HepG2 (cell line): Measurements from ENCODE around the gene NSD1. TPM values are rescaled to one million over a fixed set of nuclear protein-coding genes. Genes with fewer than 3 reads are reported as not detected.
A peak's percentile ranks its signal among the peaks of the same experiment; 100 is the strongest.

Experiments used
- ARID4A ChIP-seq: sonication (generic); formaldehyde crosslinking; IDR thresholded peaks from 2 replicates; pipeline ENCODE4 v1.5.0; 2020; ENCODE audit warnings: mild to moderate bottlenecking, missing genetic modification reagents, borderline replicate concordance
- ATM ChIP-seq: fragments of 450-650 bp; IDR thresholded peaks from 2 replicates; pipeline ENCODE4 v1.7.1; 2017; ENCODE audit warnings: mild to moderate bottlenecking, borderline replicate concordance
- CAMTA2 ChIP-seq: sonication (generic); formaldehyde crosslinking; IDR thresholded peaks from 2 replicates; pipeline ENCODE4 v1.4.0; 2020; ENCODE audit warnings: mild to moderate bottlenecking, missing genetic modification reagents, borderline replicate concordance
- CCDC6 ChIP-seq: sonication (generic); formaldehyde crosslinking; IDR thresholded peaks from 2 replicates; pipeline ENCODE4 v1.8.1; 2022; ENCODE audit warnings: mild to moderate bottlenecking, missing genetic modification reagents, moderate library complexity
- RCOR2 ChIP-seq: IDR thresholded peaks from 2 replicates; pipeline ENCODE4 v1.6.1; 2016; ENCODE audit warnings: missing biosample characterization, missing genetic modification reagents
- REXO4 ChIP-seq: sonication (generic); formaldehyde crosslinking; IDR thresholded peaks from 2 replicates; pipeline ENCODE4 v1.8.0; 2022; ENCODE audit warnings: missing genetic modification reagents, mild to moderate bottlenecking, borderline replicate concordance
- RFX1 ChIP-seq: fragments of 450-650 bp; IDR thresholded peaks from 2 replicates; pipeline ENCODE4 v1.6.1; 2017
- SMC3 ChIP-seq: IDR thresholded peaks from 2 replicates; pipeline ENCODE4 v1.6.1; 2011; ENCODE audit warnings: low read length, improper control_type of control experiment
- ZFP36L2 ChIP-seq: sonication (generic); formaldehyde crosslinking; IDR thresholded peaks from 2 replicates; pipeline ENCODE4 v1.4.0; 2020; ENCODE audit warnings: missing genetic modification reagents
- ZFY ChIP-seq: sonication (generic); formaldehyde crosslinking; IDR thresholded peaks from 2 replicates; pipeline ENCODE4 v1.4.0; 2020; ENCODE audit warnings: missing genetic modification reagents
- ZKSCAN5 ChIP-seq: sonication (generic); formaldehyde crosslinking; IDR thresholded peaks from 2 replicates; pipeline ENCODE4 v1.5.1; 2020; ENCODE audit warnings: mild to moderate bottlenecking, missing genetic modification reagents
- ZNF264 ChIP-seq: sonication (generic); formaldehyde crosslinking; IDR thresholded peaks from 2 replicates; pipeline ENCODE4 v1.4.0; 2020; ENCODE audit warnings: missing genetic modification reagents
- ZNF496 ChIP-seq: sonication (generic); formaldehyde crosslinking; IDR thresholded peaks from 2 replicates; pipeline ENCODE4 v1.8.1; 2023; ENCODE audit warnings: mild to moderate bottlenecking, moderate library complexity, missing genetic modification reagents; ENCODE audit not compliant: insufficient replicate concordance
- ZNF549 ChIP-seq: sonication (generic); formaldehyde crosslinking; IDR thresholded peaks from 2 replicates; pipeline ENCODE4 v1.5.0; 2020; ENCODE audit warnings: missing genetic modification reagents
- ZNF629 ChIP-seq: sonication (generic); formaldehyde crosslinking; conservative IDR thresholded peaks from 2 replicates; pipeline ENCODE4 v1.5.0; 2020; ENCODE audit warnings: missing genetic modification reagents
- ZNF7 ChIP-seq: IDR thresholded peaks from 2 replicates; pipeline ENCODE4 v1.6.1; 2016; ENCODE audit warnings: missing biosample characterization, missing genetic modification reagents
- polyA plus RNA-seq, 8 experiments: library from polyadenylated mRNA; depleted of rRNA in 3 of 8; stranded (reverse) in 7 of 8; unstranded in 1 of 8; fragments of >200 nt; fragmentation: Illumina TruSeq in 4 of 8; extraction: Trizol in 4 of 8; gene quantifications; 2 replicates each; pipeline versions ENCODE4 v1.2.1 to v1.2.3, GENCODE V29; 2011 to 2016; ENCODE audit warnings: low read depth in 4 of 8, missing spikeins in 1 of 8, mixed read lengths in 1 of 8; ENCODE audit not compliant: insufficient read depth in 1 of 8
- total RNA-seq, 5 experiments: library from RNA; depleted of rRNA; stranded (reverse); fragments of >200 nt; fragmentation: Illumina TruSeq; extraction: Trizol; gene quantifications; 2 replicates each; pipeline ENCODE4 v1.2.3, GENCODE V29; 2016; ENCODE audit warnings: low read depth in 1 of 5
- TF ChIP-seq, protein P1 (sequence below): sonication (generic); formaldehyde crosslinking; IDR thresholded peaks from 2 replicates; pipeline ENCODE4 v1.4.0; 2020; ENCODE audit warnings: missing genetic modification reagents
- TF ChIP-seq, protein P2 (sequence below), 2 experiments: sonication (generic) in 1 of 2; formaldehyde crosslinking in 1 of 2; IDR thresholded peaks; 2 replicates each; pipeline versions ENCODE4 v1.6.1 to v1.9.0; 2014 to 2022; ENCODE audit warnings: antibody characterized with exemption in 1 of 2, borderline replicate concordance in 1 of 2, inconsistent platforms in 1 of 2, low read depth in 1 of 2, missing genetic modification reagents in 1 of 2
- TF ChIP-seq, protein P3 (sequence below): sonication (generic); formaldehyde crosslinking; IDR thresholded peaks from 2 replicates; pipeline ENCODE4 v1.8.0; 2022; ENCODE audit warnings: mild to moderate bottlenecking, missing genetic modification reagents, moderate library complexity

Gene NSD1
- total and polyA plus RNA-seq, 2 of the 13 experiments (the other 11 are each of a cell fraction or from before 2014, with no cell fraction given) = 0.01 to 0.09 TPM

- TF ChIP-seq ZNF264 = no peak
- TF ChIP-seq ZKSCAN5 (CRISPR knock-in tag) = no peak
- TF ChIP-seq ATM = no peak
- TF ChIP-seq RFX1 = peak; percentile 59; the same call in 1 of the 2 replicates
- TF ChIP-seq RCOR2 = 0 out of 2 replicates have a peak, but pooled peaks have one; percentile 14
- TF ChIP-seq ZNF7 = no peak
- TF ChIP-seq ZFP36L2 = no peak
- no peak for TF ChIP-seq CCDC6
- TF ChIP-seq, protein P1, sequence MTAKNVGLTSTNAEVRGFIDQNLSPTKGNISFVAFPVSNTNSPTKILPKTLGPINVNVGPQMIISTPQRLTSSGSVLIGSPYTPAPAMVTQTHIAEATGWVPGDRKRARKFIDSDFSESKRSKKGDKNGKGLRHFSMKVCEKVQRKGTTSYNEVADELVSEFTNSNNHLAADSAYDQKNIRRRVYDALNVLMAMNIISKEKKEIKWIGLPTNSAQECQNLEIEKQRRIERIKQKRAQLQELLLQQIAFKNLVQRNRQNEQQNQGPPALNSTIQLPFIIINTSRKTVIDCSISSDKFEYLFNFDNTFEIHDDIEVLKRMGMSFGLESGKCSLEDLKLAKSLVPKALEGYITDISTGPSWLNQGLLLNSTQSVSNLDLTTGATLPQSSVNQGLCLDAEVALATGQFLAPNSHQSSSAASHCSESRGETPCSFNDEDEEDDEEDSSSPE (CRISPR knock-in tag) = no peak
- TF ChIP-seq, protein P2, sequence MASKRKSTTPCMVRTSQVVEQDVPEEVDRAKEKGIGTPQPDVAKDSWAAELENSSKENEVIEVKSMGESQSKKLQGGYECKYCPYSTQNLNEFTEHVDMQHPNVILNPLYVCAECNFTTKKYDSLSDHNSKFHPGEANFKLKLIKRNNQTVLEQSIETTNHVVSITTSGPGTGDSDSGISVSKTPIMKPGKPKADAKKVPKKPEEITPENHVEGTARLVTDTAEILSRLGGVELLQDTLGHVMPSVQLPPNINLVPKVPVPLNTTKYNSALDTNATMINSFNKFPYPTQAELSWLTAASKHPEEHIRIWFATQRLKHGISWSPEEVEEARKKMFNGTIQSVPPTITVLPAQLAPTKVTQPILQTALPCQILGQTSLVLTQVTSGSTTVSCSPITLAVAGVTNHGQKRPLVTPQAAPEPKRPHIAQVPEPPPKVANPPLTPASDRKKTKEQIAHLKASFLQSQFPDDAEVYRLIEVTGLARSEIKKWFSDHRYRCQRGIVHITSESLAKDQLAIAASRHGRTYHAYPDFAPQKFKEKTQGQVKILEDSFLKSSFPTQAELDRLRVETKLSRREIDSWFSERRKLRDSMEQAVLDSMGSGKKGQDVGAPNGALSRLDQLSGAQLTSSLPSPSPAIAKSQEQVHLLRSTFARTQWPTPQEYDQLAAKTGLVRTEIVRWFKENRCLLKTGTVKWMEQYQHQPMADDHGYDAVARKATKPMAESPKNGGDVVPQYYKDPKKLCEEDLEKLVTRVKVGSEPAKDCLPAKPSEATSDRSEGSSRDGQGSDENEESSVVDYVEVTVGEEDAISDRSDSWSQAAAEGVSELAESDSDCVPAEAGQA (IDR thresholded peaks at IDR 0.05; ENCODE audit: low read depth) = no peak
- TF ChIP-seq, protein P2 (CRISPR knock-in tag; IDR thresholded peaks at IDR 0.05; ENCODE audit: borderline replicate concordance) = no peak
- TF ChIP-seq ZFY (CRISPR knock-in tag) = no peak
- TF ChIP-seq, protein P3, sequence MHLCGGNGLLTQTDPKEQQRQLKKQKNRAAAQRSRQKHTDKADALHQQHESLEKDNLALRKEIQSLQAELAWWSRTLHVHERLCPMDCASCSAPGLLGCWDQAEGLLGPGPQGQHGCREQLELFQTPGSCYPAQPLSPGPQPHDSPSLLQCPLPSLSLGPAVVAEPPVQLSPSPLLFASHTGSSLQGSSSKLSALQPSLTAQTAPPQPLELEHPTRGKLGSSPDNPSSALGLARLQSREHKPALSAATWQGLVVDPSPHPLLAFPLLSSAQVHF (CRISPR knock-in tag) = no peak
- no peak for TF ChIP-seq ZNF629 (CRISPR knock-in tag)
- no peak for TF ChIP-seq REXO4 (CRISPR knock-in tag)
- TF ChIP-seq ZNF549 (CRISPR knock-in tag) = no peak
- TF ChIP-seq ZNF496 (CRISPR knock-in tag) = no peak
- TF ChIP-seq ARID4A = peak; percentile 44; the same call in 1 of the 2 replicates
- no peak for TF ChIP-seq CAMTA2
- TF ChIP-seq SMC3 = no peak
Observed at GRCh38 chr5:177325868-177326381, 192.4 kb downstream of the NSD1 start (continued).
